GM18909 (cell line): ENCODE measurements around the gene LRRC8B.
"Not testable (repeated sequence)": the region's sequence is repeated elsewhere in the genome, so short reads cannot be mapped to it uniquely, and the experiment has no call there.

Source experiments
- ATAC-seq: cut with Tn5 transposase; IDR thresholded peaks from one replicate; pipeline ENCODE4 v1.9.1; 2021; ENCODE audit warnings: mild to moderate bottlenecking; ENCODE audit not compliant: unreplicated experiment, poor library complexity

Gene LRRC8B

GRCh38 chr1:89523572-89524368 lies 859 bp upstream of the LRRC8B start:
- ATAC-seq = peak; percentile 29

GRCh38 chr1:89525169-89525855 lies 683 bp downstream of the LRRC8B start:
- ATAC-seq = peak; percentile 27

- ATAC-seq = no peak
Measured at GRCh38 chr1:89527256-89527655, 2.6 kb downstream of the LRRC8B start.

- ATAC-seq = no peak
Measured at GRCh38 chr1:89527750-89528381, 3.2 kb downstream of the LRRC8B start.

DNA sequence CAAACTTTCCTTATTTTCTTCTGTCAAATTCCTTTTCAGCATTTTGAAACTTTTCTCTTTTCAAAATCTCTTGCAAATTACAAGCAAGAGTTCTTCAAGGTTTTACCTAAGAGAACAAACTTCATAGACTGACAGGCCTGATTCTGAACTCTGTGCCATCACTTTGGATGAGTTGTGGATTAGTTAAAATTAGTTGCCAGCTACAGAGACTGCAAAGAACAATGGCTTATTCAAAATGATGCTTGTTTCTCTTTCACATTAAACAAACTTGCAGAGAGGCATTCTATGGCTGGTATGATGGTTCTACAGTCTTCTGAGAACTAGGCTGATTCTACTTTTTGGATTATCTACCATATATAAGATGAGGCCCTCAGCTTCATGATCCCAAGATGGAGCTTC lies 3.8 kb downstream of the LRRC8B start:
- no peak for ATAC-seq

- no peak for ATAC-seq
Measured at GRCh38 chr1:89529196-89529595, 4.6 kb downstream of the LRRC8B start.

DNA sequence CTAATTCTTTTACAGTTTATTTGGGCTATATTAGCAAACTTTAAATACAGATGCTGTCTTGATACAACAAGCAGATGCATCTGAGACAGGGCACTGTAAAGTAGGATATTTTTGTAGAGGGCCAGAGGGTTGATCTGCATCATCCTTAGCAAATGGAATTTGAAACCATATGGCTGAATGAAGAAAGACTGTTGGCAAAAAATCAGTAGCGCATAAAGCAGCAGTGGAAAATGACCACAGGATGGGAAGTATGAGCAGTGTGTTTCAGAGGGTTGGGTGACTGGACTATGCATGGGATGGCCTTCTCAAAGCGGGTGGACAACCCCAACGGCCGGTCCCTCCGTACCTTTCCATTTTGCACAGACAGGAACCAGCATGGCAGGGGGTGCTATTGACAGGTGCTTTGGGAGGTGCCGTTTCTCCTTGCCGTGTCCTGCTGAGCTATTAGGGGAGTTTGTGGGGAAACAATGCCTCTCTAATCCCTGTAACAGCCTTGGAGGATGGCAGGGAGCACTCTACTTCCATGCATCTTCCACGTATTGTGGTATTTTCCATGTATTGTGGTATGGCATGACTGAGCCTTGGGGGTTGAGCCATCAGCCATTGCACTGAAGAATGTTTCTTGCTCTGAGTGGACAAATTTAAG lies 5.9 kb downstream of the LRRC8B start:
- ATAC-seq = no peak

- ATAC-seq = no peak
Measured at GRCh38 chr1:89531480-89532139, 7.0 kb downstream of the LRRC8B start.

DNA sequence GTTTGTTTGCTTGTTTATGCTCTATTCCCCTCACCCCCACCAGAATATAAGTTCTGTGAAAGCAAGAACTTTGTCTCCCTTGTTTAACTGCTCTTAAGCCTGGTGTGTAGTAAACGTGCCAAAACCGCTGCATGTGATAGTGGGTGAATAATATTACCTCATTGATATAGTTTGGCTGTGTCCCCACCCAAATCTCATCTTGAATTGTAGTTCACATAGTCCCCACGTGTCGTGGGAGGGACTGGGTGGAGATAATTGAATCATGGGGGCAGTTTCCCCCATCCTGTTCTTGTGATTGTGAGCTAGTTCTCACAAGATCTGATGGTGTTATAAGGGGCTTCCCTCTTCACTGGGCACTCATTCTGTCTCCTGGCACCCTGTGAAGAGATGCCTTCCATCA lies 7.6 kb downstream of the LRRC8B start:
- no peak for ATAC-seq

DNA sequence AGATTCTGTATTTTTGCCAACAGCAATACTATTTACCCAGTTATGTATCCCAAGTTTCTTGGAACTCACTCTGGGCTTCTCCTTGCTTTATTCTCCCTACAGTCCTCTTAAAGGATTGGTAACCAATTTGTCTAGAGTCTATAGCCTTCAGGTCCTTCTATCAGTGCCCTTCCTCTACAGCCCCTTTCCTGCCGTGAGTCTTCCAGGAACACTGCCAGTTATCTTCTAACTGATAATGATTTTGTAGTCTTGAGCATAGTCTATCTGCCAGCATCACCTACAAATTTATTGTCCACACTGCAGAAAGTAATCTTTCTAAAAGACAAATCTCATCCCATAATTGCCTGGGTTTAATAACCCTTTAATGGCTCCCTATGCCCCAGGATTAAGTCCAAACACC lies 8.2 kb downstream of the LRRC8B start:
- no peak for ATAC-seq

DNA sequence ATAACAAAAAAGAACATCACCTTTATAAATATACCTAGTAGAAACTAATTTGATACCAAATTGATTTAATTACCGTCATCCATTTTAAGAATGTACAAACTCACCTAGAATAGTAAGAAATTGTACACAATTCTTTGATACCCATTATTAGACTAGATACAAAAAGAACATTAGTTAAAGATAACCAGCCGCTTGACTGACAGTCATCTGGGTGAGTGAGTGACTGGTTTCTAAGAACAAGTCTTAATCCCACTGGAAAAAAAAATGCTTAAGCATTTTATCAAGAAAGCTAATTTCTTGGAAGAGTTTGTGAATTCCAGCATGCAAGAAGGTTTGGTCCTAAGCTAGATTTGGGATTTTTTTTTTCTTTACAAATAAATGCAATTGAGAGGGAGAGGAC lies 10.9 kb downstream of the LRRC8B start:
- no peak for ATAC-seq

DNA sequence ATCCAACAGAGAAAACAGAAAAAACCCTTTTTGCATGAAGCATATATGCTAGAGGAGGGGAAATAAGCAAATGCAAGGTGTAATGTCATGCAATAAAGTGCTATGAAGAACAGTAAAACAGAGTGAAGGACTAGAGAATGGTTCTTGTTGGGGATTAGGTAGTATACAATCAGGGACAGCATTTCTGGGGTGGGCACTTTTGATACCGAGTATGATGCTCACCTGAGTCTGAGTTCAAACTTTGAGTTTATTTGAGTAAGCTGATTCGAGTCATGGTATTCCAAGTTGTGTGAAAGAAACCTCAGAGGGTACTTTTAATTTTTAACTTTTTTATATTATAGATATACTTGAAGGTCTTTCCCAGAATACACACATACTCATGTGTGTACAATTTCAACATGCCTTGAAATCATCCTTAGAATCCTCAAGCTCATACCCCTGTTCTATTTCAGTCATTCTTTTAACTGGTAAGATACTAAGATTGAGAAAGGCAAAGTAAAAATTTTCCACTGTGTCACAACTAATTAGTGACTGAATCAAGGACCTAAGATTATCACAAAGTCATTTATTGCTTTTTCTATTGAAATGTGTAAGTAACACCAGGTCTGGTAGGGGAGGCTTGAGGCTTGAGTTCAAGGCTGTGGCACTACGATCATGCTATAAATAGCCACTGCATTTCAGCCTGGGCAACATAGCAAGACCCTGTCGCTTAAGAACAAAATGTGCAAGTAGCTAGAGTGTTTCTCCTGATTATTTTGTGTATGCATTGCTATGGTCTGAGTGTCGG lies 12.1 kb downstream of the LRRC8B start:
- no peak for ATAC-seq

- ATAC-seq = no peak
Measured at GRCh38 chr1:89538361-89538760, 13.7 kb downstream of the LRRC8B start.

DNA sequence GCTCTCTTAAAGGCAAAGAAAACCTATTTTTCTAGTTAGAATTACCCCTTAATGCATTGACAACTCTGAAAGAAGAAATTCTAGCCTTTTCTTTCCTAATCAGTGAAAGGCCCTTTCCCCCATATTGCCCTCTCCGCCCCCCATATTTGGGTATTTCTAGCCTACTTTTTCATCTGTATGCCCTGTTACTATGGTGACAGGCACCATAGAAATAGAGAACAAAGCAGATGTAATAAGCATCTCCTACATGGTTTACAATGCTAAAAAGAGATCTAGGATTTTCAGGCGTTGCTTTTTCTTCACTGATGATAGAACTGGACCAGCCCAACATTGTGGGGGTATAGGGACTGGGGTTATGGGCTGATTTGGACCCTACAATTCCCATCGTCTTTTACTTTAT lies 14.5 kb downstream of the LRRC8B start:
- no peak for ATAC-seq

GRCh38 chr1:89540406-89540970 lies 15.9 kb downstream of the LRRC8B start:
- no peak for ATAC-seq

- no peak for ATAC-seq
Measured at GRCh38 chr1:89542345-89542744, 17.7 kb downstream of the LRRC8B start.

DNA sequence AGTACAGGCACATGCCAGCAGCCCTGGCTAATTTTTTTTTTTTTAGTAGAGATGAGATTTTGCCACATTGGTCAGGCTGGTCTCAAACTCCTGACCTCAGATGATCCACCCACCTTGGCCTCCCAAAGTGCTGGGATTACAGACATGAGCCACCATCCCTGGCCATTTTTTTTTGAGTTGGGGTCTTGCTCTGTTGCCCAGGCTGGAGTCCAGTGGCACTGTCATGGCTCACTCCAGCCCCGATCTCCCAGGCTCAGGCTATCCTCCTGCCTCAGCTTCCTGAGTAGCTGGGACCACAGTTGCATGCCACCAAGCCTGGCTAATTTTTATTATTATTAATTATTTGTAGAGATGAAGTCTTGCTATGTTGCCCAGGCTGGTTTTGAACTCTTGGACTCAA lies 19.0 kb downstream of the LRRC8B start:
- not testable (repeated sequence) for ATAC-seq

GRCh38 chr1:89545264-89546038 lies 20.8 kb downstream of the LRRC8B start:
- no peak for ATAC-seq
